MCF 10A (cell line): Measurements from ENCODE around the gene GSTO2. TPM values are rescaled to one million over a fixed set of nuclear protein-coding genes. Genes with fewer than 3 reads are reported as not detected.

Experiments used
- BruUV-seq: library from RNA; stranded (reverse); fragments of 400-500 nt; replicated peaks from 2 replicates; lab custom pipeline; 2021; lab: Mats Ljungman, UMichigan
- CTCF ChIA-PET: fragments of 300-600 bp; sonication (Branson Sonifier 250); formaldehyde crosslinking; extraction: SDS; loops from one replicate; lab custom pipeline; 2021; ENCODE audit warnings: antibody characterized with exemption, inconsistent platforms; lab: Yijun Ruan, JAX
- POLR2A ChIA-PET: fragments of 300-600, 350-650 bp; sonication (Branson Sonifier 250); formaldehyde crosslinking; extraction: SDS; loops from one replicate; lab custom pipeline; 2020; ENCODE audit warnings: antibody characterized with exemption, inconsistent platforms; lab: Yijun Ruan, JAX
- DNase-seq: peaks from one replicate; pipeline ENCODE4 v3.0.0-alpha.2; 2018; ENCODE audit not compliant: unreplicated experiment
- H3K27ac Mint-ChIP-seq: one replicate; pipeline ENCODE4 v1.8.0; 2022; ENCODE audit warnings: mild to moderate bottlenecking, low read depth, mixed read lengths; ENCODE audit not compliant: unreplicated experiment
- H3K27me3 Mint-ChIP-seq: one replicate; pipeline ENCODE4 v1.8.0; 2022; ENCODE audit warnings: mixed read lengths; ENCODE audit not compliant: insufficient read depth, unreplicated experiment
- H3K36me3 Mint-ChIP-seq: one replicate; pipeline ENCODE4 v1.8.0; 2022; ENCODE audit warnings: mild to moderate bottlenecking, moderate library complexity, mixed read lengths; ENCODE audit not compliant: insufficient read depth, unreplicated experiment
- H3K4me1 Mint-ChIP-seq: one replicate; pipeline ENCODE4 v1.8.0; 2022; ENCODE audit warnings: mixed read lengths; ENCODE audit not compliant: insufficient read depth, unreplicated experiment
- H3K4me3 Mint-ChIP-seq: one replicate; pipeline ENCODE4 v1.8.0; 2022; ENCODE audit warnings: mild to moderate bottlenecking, moderate library complexity, mixed read lengths; ENCODE audit not compliant: unreplicated experiment
- H3K9me3 Mint-ChIP-seq: one replicate; pipeline ENCODE4 v1.8.0; 2022; ENCODE audit warnings: mixed read lengths; ENCODE audit not compliant: unreplicated experiment
- intact Hi-C: fragments of 100-400 bp; cut with micrococcal nuclease; formaldehyde crosslinking; loops from 2 replicates; pipeline ENCODE4 v1.14.1; 2022
- total RNA-seq: library from RNA; stranded (reverse); gene quantifications from 2 replicates; pipeline ENCODE4 v1.2.3, GENCODE V29; 2022
- TF ChIP-seq, protein P1 (sequence below): fragments of 200-600 bp; IDR thresholded peaks from one replicate; pipeline ENCODE4 v1.8.0; 2022; ENCODE audit warnings: antibody characterized with exemption, mild to moderate bottlenecking; ENCODE audit not compliant: unreplicated experiment

The GSTO2 gene
- total RNA-seq, 1 experiment from 2014 or later = 40.9 TPM

DNA sequence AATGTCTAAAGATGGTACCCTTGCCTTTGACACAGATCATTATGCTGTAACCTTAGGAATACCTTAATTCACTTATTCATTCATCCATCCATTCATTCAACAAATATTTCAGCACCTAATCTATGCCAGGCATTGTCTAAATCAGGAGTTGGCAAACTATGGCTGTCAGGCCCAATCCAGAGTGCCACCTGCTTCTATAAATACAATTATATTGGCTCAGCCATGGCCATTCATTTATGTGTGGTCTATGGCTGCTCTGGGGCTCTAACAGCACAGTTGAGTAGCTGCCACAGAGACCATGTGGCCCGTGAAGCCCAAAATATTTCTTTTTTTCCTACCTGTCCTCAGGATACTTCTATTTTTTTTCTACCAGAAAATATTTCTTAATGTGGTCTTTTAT is 75.2 kb downstream of the GSTO2 start:
- ChIA-PET POLR2A (interaction anchor here (1.4 kb wide), 1 partner anchor 14 kb away, joined by 3 read pairs; no protein-coding TSS in a partner anchor), CTCF (interaction anchor here (0.7 to 3.5 kb wide), 3 partner anchors 52 to 53 kb away, joined by 3 to 27 read pairs (median 3); no protein-coding TSS in a partner anchor)
- TF ChIP-seq, protein P1, sequence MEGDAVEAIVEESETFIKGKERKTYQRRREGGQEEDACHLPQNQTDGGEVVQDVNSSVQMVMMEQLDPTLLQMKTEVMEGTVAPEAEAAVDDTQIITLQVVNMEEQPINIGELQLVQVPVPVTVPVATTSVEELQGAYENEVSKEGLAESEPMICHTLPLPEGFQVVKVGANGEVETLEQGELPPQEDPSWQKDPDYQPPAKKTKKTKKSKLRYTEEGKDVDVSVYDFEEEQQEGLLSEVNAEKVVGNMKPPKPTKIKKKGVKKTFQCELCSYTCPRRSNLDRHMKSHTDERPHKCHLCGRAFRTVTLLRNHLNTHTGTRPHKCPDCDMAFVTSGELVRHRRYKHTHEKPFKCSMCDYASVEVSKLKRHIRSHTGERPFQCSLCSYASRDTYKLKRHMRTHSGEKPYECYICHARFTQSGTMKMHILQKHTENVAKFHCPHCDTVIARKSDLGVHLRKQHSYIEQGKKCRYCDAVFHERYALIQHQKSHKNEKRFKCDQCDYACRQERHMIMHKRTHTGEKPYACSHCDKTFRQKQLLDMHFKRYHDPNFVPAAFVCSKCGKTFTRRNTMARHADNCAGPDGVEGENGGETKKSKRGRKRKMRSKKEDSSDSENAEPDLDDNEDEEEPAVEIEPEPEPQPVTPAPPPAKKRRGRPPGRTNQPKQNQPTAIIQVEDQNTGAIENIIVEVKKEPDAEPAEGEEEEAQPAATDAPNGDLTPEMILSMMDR = no peak

GRCh38 chr10:104345515-104345914 is 76.5 kb downstream of the GSTO2 start:
- no peaks in the 10 kb centered on the region for H3K9me3 Mint-ChIP-seq
- TF ChIP-seq, protein P1 = no peak
- H3K4me1 Mint-ChIP-seq = no peaks in the 10 kb centered on the region
- H3K27me3 Mint-ChIP-seq = no peaks in the 10 kb centered on the region
- DNase-seq = no peak
- CTCF ChIA-PET = interaction anchor here (0.6 to 12.3 kb wide), 4 partner anchors 47 to 233 kb away, joined by 4 to 406 read pairs (median 8); no protein-coding TSS in a partner anchor
- POLR2A ChIA-PET = interaction anchor here (1.0 to 6.9 kb wide), 2 partner anchors 7 to 53 kb away, joined by 4 to 95 read pairs; partner anchors contain the start of gene ITPRIP
- H3K4me3 Mint-ChIP-seq = no peak overlapping the region
- no peak overlapping the region for H3K27ac Mint-ChIP-seq
- intact Hi-C loops = no loop called here
- H3K36me3 Mint-ChIP-seq = no peaks in the 10 kb centered on the region
- BruUV-seq = no TSS peak

More for the DNA sequence above, 75.2 kb downstream of the GSTO2 start:
- intact Hi-C loops = no loop called here
- Mint-ChIP-seq H3K4me3 (no peak overlapping the region), H3K27ac (no peak overlapping the region), H3K4me1 (peaks cover 12% of the 10 kb centered on the region), H3K27me3 (no peaks in the 10 kb centered on the region), H3K36me3 (no peaks in the 10 kb centered on the region), H3K9me3 (no peaks in the 10 kb centered on the region)
- DNase-seq = no peak
- no TSS peak for BruUV-seq

GRCh38 chr10:104345941-104346340 is 77.0 kb downstream of the GSTO2 start:
- no TSS peak for BruUV-seq
- H3K27me3 Mint-ChIP-seq = no peaks in the 10 kb centered on the region
- intact Hi-C loops = no loop called here
- H3K36me3 Mint-ChIP-seq = no peaks in the 10 kb centered on the region
- CTCF ChIA-PET = interaction anchor here (0.7 to 12.3 kb wide), 6 partner anchors 40 to 1726 kb away, joined by 3 to 406 read pairs (median 10); no protein-coding TSS in a partner anchor
- TF ChIP-seq, protein P1 = no peak
- H3K4me3 Mint-ChIP-seq = no peak overlapping the region
- H3K27ac Mint-ChIP-seq = no peak overlapping the region
- POLR2A ChIA-PET = interaction anchor here (0.6 to 6.9 kb wide), 3 partner anchors 8 to 53 kb away, joined by 3 to 95 read pairs (median 4); partner anchors contain the start of gene ITPRIP
- H3K4me1 Mint-ChIP-seq = no peaks in the 10 kb centered on the region
- H3K9me3 Mint-ChIP-seq = no peaks in the 10 kb centered on the region
- no peak for DNase-seq

DNA sequence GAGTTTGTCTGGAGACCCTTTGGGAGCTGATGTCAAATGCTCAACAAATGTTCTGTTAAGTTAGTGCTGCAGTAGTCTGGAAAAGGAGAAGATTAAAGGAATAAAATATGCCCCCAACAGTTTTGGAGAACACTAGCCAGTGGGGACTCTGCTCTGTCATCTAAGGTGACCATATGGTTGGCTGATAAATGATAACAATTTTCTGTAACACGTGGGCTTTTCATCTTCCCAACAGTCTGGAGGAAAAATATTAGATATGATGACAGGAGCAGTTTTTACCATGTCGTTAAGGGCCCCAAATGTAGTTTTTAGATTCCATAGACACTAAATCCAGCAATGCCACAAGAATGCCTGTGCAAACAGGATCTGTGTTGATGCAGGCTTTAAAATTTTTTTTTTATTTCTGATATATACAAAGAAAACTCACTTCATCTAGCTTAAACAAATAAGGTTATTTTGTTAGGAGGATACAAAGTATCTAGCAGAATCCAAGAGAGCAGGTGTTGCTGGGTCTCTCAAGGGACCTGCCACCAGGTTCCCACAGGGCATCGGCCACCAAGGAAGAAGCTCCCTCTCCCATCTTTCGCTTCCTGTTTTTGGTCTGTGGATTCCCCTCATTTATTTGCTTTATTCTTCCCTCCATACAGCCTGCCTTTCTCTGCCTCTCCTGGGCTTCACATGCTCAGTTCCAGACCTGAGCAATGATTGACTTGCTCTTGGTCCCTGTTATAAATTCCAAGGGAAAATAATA is 78.5 kb downstream of the GSTO2 start:
- no peak overlapping the region for H3K4me3 Mint-ChIP-seq
- CTCF ChIA-PET = interaction anchor here (2.2 to 12.3 kb wide), 5 partner anchors 9 to 73 kb away, joined by 8 to 406 read pairs (median 11); partner anchors contain the start of gene ITPRIP
- POLR2A ChIA-PET = interaction anchor here (1.0 to 6.9 kb wide), 6 partner anchors 9 to 90 kb away, joined by 3 to 95 read pairs (median 4); partner anchors contain the start of gene ITPRIP
- no peaks in the 10 kb centered on the region for H3K27me3 Mint-ChIP-seq
- H3K27ac Mint-ChIP-seq = no peak overlapping the region
- no peak for DNase-seq
- H3K36me3 Mint-ChIP-seq = no peaks in the 10 kb centered on the region
- H3K4me1 Mint-ChIP-seq = peaks cover 9% of the 10 kb centered on the region
- intact Hi-C loops = no loop called here
- BruUV-seq = no TSS peak
- H3K9me3 Mint-ChIP-seq = no peaks in the 10 kb centered on the region
- TF ChIP-seq, protein P1 = no peak
